ENCODE data around the gene ELK4.

Gene ELK4

GRCh38 chr1:205615789-205616188, 16.0 kb downstream of the ELK4 start:
- no peak for TF ChIP-seq ZFX (IDR thresholded peaks at IDR 0.05; ENCODE audit: borderline replicate concordance)
- TF ChIP-seq, protein P1, sequence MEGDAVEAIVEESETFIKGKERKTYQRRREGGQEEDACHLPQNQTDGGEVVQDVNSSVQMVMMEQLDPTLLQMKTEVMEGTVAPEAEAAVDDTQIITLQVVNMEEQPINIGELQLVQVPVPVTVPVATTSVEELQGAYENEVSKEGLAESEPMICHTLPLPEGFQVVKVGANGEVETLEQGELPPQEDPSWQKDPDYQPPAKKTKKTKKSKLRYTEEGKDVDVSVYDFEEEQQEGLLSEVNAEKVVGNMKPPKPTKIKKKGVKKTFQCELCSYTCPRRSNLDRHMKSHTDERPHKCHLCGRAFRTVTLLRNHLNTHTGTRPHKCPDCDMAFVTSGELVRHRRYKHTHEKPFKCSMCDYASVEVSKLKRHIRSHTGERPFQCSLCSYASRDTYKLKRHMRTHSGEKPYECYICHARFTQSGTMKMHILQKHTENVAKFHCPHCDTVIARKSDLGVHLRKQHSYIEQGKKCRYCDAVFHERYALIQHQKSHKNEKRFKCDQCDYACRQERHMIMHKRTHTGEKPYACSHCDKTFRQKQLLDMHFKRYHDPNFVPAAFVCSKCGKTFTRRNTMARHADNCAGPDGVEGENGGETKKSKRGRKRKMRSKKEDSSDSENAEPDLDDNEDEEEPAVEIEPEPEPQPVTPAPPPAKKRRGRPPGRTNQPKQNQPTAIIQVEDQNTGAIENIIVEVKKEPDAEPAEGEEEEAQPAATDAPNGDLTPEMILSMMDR (IDR thresholded peaks at IDR 0.05): no peak
- peak overlapping the region; percentile 58 for H3K27ac ChIP-seq

GRCh38 chr1:205613854-205614412, 17.9 kb downstream of the ELK4 start:
- TF ChIP-seq ZFX (IDR thresholded peaks at IDR 0.05; ENCODE audit: borderline replicate concordance): no peak
- TF ChIP-seq, protein P1 (IDR thresholded peaks at IDR 0.05): no peak
- H3K27ac ChIP-seq: no peak overlapping the region

DNA sequence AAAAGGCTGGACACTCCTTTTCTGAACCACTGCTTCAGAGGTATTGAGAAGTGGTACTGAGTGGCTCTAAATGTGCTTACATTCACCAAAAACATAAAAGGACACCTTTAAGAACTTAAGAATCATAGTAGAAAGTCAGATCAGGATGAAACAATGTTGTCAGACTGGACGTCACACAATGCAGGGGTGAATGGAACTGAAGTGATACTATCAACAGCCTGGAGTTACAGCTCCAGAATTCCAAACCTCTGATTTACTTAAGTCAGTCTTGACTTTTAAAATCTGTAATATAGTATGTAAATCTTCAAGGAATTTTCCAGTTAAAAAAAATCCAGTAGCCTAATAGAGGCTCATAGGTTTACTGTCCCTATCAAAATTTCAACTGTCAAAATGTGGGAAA, 19.3 kb downstream of the ELK4 start:
- H3K27ac ChIP-seq: no peak overlapping the region
- TF ChIP-seq, protein P1 (IDR thresholded peaks at IDR 0.05): no peak
- TF ChIP-seq ZFX (IDR thresholded peaks at IDR 0.05; ENCODE audit: borderline replicate concordance): no peak

- TF ChIP-seq, protein P1 (IDR thresholded peaks at IDR 0.05): no peak
- TF ChIP-seq ZFX (IDR thresholded peaks at IDR 0.05; ENCODE audit: borderline replicate concordance): no peak
- no peak overlapping the region for H3K27ac ChIP-seq
Observed at GRCh38 chr1:205612104-205612503, 19.7 kb downstream of the ELK4 start.

DNA sequence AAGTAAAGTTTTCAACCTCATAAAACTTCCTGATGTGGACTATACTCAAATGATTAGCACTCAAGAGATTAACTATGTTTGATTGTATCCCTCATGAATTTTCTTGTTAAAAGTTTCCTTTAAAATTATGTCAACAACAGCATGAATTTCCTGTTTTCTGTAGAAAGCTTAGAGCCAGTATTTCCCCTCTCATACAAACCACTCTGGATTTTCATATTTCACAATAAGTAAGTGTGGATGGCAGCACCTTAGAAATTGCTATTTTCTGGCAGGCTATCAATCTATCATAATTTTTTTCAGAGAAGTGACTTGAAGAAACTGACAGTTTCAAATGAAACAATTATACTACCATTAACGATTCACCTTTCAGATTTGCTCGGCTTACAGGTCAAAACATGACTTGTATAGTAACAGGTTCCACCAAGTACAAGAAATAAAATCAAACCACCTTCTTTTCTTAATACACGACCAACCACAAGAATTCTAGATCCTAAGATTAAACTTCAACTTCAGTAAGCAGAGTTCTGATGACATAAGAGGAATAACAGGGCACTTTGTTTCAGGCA, 20.8 kb downstream of the ELK4 start:
- peak overlapping the region; percentile 46 for H3K27ac ChIP-seq
- no peak for TF ChIP-seq ZFX (IDR thresholded peaks at IDR 0.05; ENCODE audit: borderline replicate concordance)
- TF ChIP-seq, protein P1 (IDR thresholded peaks at IDR 0.05): no peak

DNA sequence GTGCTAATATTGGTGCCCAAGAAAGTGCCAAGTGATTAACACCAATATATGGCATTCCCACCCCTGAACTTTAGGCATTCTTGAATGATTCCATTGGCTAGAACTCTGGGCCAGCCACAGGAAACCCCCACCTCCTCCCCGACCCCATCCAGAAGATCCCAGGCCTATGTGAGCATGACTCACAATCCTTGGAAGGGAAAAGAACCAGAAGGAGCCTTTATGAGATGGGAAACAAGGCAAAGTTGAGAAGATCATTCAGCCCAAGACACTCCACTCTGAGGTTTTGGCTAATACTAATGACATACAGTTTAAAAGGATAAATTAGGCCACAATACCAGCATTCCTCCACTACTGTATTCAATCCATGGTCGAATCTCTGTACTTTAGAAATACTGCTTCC, 21.8 kb downstream of the ELK4 start:
- no peak for TF ChIP-seq ZFX (IDR thresholded peaks at IDR 0.05; ENCODE audit: borderline replicate concordance)
- TF ChIP-seq, protein P1 (IDR thresholded peaks at IDR 0.05): no peak

GRCh38 chr1:205604825-205605505, 26.8 kb downstream of the ELK4 start:
- H3K27ac ChIP-seq: no peak overlapping the region
- TF ChIP-seq ZFX (IDR thresholded peaks at IDR 0.05; ENCODE audit: borderline replicate concordance): no peak
- TF ChIP-seq, protein P1 (IDR thresholded peaks at IDR 0.05): no peak

More for the DNA sequence above, 21.8 kb downstream of the ELK4 start:
- H3K27ac ChIP-seq: peak overlapping the region; percentile 46

Measured in 22Rv1 (cell line).